Fibroblast of pulmonary artery (primary cell): ENCODE results near the gene FAM117B.
A peak's percentile ranks its signal among the peaks of the same experiment; 100 is the strongest.

Experiments used
- DNase-seq: peaks from one replicate; pipeline ENCODE4 v3.0.0-alpha.2; 2010; ENCODE audit warnings: low read depth
- H3K4me3 ChIP-seq: replicated peaks from 2 replicates; pipeline ENCODE4 v1.5.1; 2011; ENCODE audit warnings: low read depth, mild to moderate bottlenecking, control low read depth, low read length, moderate library complexity
- CTCF ChIP-seq: IDR thresholded peaks from 2 replicates; pipeline ENCODE4 v1.5.1; 2011; ENCODE audit warnings: mild to moderate bottlenecking, control low read depth, low read length, inconsistent platforms; ENCODE audit errors: missing control alignments

Gene FAM117B

DNA sequence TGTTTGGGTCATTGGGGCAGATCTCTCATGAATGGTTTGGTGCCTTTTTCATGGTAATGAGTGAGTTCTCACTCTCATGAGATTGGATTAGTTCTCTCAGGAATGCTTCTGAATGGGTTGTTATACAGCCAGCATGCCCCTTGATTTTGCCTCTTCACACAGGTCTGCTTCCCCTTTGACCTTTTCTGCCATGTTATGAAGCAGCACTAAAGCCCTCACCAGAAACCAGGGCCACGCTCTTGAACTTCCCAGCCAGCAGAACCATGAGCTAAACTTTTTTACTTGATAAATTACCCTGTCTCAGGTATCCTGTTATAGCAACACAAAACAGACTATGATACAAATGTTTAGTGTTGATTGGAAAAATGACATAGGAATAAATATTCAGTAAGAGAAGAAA lies 179.5 kb downstream of the FAM117B start:
- DNase-seq, result no peak
- no peak for TF ChIP-seq CTCF
- no peak overlapping the region for H3K4me3 ChIP-seq

DNA sequence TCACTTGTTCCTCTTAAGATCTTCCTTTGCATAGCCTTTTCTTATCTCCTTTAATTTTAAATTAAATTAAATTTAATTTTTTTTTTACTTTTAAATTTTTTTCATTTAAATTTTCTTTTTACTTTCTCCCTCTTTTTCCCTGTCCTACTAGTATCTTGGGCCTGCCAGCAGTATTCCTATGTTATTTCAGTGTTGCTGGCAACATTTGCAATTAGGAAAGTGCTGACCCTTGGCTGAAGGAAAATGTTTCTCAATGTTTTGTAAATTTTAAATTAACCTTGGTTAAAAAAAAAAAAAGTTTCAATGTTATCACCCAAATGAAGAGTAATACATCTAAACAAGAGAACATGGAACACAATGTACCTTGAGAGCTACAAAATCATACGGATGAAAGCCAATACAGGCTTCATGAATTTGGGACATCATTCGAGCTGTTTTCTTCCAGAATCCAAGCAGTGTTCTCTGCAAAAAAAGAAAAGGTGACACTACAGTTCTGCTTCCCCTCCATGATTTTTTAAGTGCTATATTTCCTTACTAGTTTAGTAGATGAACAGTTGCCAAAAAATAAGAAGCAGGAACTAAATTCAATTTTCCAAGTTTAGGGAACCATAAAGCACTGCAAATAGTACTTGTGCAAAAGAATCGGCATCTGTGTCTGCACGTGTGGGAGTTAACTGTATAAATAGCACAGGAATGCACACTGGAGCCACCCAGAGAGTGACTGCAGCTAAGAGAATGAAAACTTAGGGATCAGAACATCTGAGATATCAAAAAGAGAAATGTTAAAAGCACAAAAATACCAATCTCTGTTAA lies 181.0 kb downstream of the FAM117B start:
- H3K4me3 ChIP-seq, result no peak overlapping the region
- no peak for TF ChIP-seq CTCF

DNA sequence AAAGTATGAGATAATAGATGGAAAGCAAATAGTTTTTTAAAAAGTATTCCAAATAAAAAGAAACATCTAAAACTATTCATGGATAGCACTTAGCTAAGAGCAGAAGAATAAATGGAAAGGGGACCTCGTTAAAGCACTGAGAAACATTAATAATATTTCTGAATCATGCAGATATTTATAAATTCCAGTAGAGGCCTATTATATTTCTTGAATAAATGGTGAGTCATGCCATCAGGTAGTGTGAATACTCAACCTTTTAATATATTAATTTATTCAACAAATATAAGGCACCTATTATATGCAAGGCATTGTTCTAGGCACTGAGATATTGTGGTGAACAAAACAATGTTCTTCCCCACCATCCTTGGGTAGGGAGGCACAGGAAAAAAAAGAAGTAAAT lies 183.0 kb downstream of the FAM117B start:
- no peak for TF ChIP-seq CTCF
- no peak overlapping the region for H3K4me3 ChIP-seq
- DNase-seq, result no peak

More for the DNA sequence above, 181.0 kb downstream of the FAM117B start:
- DNase-seq, result peak; percentile 69

GRCh38 chr2:202818321-202818720 lies 183.6 kb downstream of the FAM117B start:
- no peak for TF ChIP-seq CTCF
- DNase-seq, result no peak

More at GRCh38 chr2:202818321-202818720, 183.6 kb downstream of the FAM117B start:
- no peak overlapping the region for H3K4me3 ChIP-seq
